ENCODE measurements around the gene CEP72.
"Not testable (repeated sequence)": the region's sequence is repeated elsewhere in the genome, so short reads cannot be mapped to it uniquely, and the experiment has no call there.

Gene CEP72

GRCh38 chr5:673161-673830, 61.2 kb downstream of the CEP72 start:
- Mint-ChIP-seq H3K36me3 (no peaks in the 10 kb centered on the region), H3K27ac (no peak overlapping the region), H3K27me3 (no peaks in the 10 kb centered on the region), H3K9me3 (no peaks in the 10 kb centered on the region), H3K4me1 (peaks cover 9% of the 10 kb centered on the region), H3K4me3 (peak overlapping the region; percentile 60)

GRCh38 chr5:673831-674629, 61.9 kb downstream of the CEP72 start:
- no peaks in the 10 kb centered on the region for H3K9me3 Mint-ChIP-seq
- no peak overlapping the region for H3K4me3 Mint-ChIP-seq
- no peak overlapping the region for H3K27ac Mint-ChIP-seq
- no peaks in the 10 kb centered on the region for H3K36me3 Mint-ChIP-seq
- H3K4me1 Mint-ChIP-seq = peaks cover 9% of the 10 kb centered on the region
- no peaks in the 10 kb centered on the region for H3K27me3 Mint-ChIP-seq

GRCh38 chr5:674630-675011, 62.5 kb downstream of the CEP72 start:
- Mint-ChIP-seq H3K9me3 (no peaks in the 10 kb centered on the region), H3K4me3 (no peak overlapping the region), H3K27me3 (no peaks in the 10 kb centered on the region), H3K4me1 (peaks cover 9% of the 10 kb centered on the region), H3K36me3 (no peaks in the 10 kb centered on the region), H3K27ac (no peak overlapping the region)

- Mint-ChIP-seq H3K27me3 (no peaks in the 10 kb centered on the region), H3K9me3 (no peaks in the 10 kb centered on the region), H3K36me3 (no peaks in the 10 kb centered on the region), H3K4me1 (peaks cover 9% of the 10 kb centered on the region), H3K4me3 (no peak overlapping the region), H3K27ac (no peak overlapping the region)
These were observed 63.2 kb downstream of the CEP72 start for GRCh38 chr5:675111-675870.

- peak overlapping the region; percentile 41 for H3K27ac Mint-ChIP-seq
- no peaks in the 10 kb centered on the region for H3K27me3 Mint-ChIP-seq
- H3K9me3 Mint-ChIP-seq = no peaks in the 10 kb centered on the region
- H3K36me3 Mint-ChIP-seq = no peaks in the 10 kb centered on the region
- H3K4me1 Mint-ChIP-seq = peaks cover 9% of the 10 kb centered on the region
- no peak overlapping the region for H3K4me3 Mint-ChIP-seq
These were observed 63.9 kb downstream of the CEP72 start for GRCh38 chr5:675871-676698.

GRCh38 chr5:676699-677076, 64.5 kb downstream of the CEP72 start:
- no peaks in the 10 kb centered on the region for H3K27me3 Mint-ChIP-seq
- H3K4me1 Mint-ChIP-seq = peaks cover 9% of the 10 kb centered on the region
- H3K36me3 Mint-ChIP-seq = no peaks in the 10 kb centered on the region
- no peak overlapping the region for H3K27ac Mint-ChIP-seq
- H3K9me3 Mint-ChIP-seq = no peaks in the 10 kb centered on the region
- no peak overlapping the region for H3K4me3 Mint-ChIP-seq

GRCh38 chr5:677131-678101, 65.3 kb downstream of the CEP72 start:
- Mint-ChIP-seq H3K27ac (no peak overlapping the region), H3K36me3 (no peaks in the 10 kb centered on the region), H3K27me3 (no peaks in the 10 kb centered on the region), H3K4me3 (no peak overlapping the region), H3K9me3 (no peaks in the 10 kb centered on the region), H3K4me1 (peaks cover 7% of the 10 kb centered on the region)

- H3K4me1 Mint-ChIP-seq, H3K4me3 Mint-ChIP-seq, H3K36me3 Mint-ChIP-seq, H3K27ac Mint-ChIP-seq, H3K27me3 Mint-ChIP-seq, H3K9me3 Mint-ChIP-seq: not testable (repeated sequence)
These were observed 66.4 kb downstream of the CEP72 start for GRCh38 chr5:678521-678920.

- H3K27me3 Mint-ChIP-seq, H3K4me1 Mint-ChIP-seq, H3K27ac Mint-ChIP-seq, H3K4me3 Mint-ChIP-seq, H3K9me3 Mint-ChIP-seq, H3K36me3 Mint-ChIP-seq: not testable (repeated sequence)
These were observed 67.2 kb downstream of the CEP72 start for GRCh38 chr5:679166-679895.

- not testable (repeated sequence) for H3K9me3 Mint-ChIP-seq, H3K4me3 Mint-ChIP-seq, H3K27me3 Mint-ChIP-seq, H3K4me1 Mint-ChIP-seq, H3K27ac Mint-ChIP-seq, H3K36me3 Mint-ChIP-seq
These were observed 68.1 kb downstream of the CEP72 start for GRCh38 chr5:680118-680795.

GRCh38 chr5:680836-681235, 68.7 kb downstream of the CEP72 start:
- H3K27ac Mint-ChIP-seq, H3K9me3 Mint-ChIP-seq, H3K27me3 Mint-ChIP-seq, H3K4me3 Mint-ChIP-seq, H3K36me3 Mint-ChIP-seq, H3K4me1 Mint-ChIP-seq: not testable (repeated sequence)

- not testable (repeated sequence) for H3K36me3 Mint-ChIP-seq, H3K9me3 Mint-ChIP-seq, H3K27me3 Mint-ChIP-seq, H3K4me3 Mint-ChIP-seq, H3K4me1 Mint-ChIP-seq, H3K27ac Mint-ChIP-seq
These were observed 69.4 kb downstream of the CEP72 start for GRCh38 chr5:681317-682191.

GRCh38 chr5:682216-682615, 70.1 kb downstream of the CEP72 start:
- not testable (repeated sequence) for H3K27me3 Mint-ChIP-seq, H3K4me3 Mint-ChIP-seq, H3K36me3 Mint-ChIP-seq, H3K9me3 Mint-ChIP-seq, H3K4me1 Mint-ChIP-seq, H3K27ac Mint-ChIP-seq
